ENCODE measurements around the gene PAH.

Gene PAH

GRCh38 chr12:102876883-102877282 lies 40.2 kb downstream of the PAH start:
- in situ Hi-C loops (cut with HindIII; ENCODE audit: low pct_ligation_motif_present, low sequenced_read_pairs): no loop called here

DNA sequence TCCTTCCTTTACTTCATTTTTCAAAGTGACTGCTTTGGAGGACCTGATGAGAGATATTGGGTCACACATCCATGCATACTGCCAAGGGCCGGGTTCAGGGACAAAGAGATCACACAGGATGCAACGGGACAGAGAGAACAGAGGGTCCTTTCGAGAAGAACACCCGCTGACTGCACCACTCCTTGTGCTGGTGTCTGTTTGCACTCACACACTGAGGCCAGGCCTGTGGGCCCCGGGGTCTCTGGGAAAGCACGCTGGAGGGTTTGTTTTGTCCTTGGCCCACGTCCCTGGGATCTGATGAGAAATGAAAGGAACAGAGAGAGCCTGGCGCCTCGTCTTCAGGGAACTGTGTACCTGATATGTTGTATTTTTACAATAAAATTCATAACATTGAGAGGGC lies 42.2 kb downstream of the PAH start:
- no peak for DNase-seq
- in situ Hi-C loops (cut with HindIII; ENCODE audit: low pct_ligation_motif_present, low sequenced_read_pairs): no loop called here
- TF ChIP-seq, protein P1, sequence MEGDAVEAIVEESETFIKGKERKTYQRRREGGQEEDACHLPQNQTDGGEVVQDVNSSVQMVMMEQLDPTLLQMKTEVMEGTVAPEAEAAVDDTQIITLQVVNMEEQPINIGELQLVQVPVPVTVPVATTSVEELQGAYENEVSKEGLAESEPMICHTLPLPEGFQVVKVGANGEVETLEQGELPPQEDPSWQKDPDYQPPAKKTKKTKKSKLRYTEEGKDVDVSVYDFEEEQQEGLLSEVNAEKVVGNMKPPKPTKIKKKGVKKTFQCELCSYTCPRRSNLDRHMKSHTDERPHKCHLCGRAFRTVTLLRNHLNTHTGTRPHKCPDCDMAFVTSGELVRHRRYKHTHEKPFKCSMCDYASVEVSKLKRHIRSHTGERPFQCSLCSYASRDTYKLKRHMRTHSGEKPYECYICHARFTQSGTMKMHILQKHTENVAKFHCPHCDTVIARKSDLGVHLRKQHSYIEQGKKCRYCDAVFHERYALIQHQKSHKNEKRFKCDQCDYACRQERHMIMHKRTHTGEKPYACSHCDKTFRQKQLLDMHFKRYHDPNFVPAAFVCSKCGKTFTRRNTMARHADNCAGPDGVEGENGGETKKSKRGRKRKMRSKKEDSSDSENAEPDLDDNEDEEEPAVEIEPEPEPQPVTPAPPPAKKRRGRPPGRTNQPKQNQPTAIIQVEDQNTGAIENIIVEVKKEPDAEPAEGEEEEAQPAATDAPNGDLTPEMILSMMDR (IDR thresholded peaks at IDR 0.05; ENCODE audit: low read depth, low read length, missing control alignments): no peak
- no peak overlapping the region for H3K27ac ChIP-seq
- no peaks in the 10 kb centered on the region for H3K27me3 ChIP-seq (replicated peaks)
- H3K4me3 ChIP-seq (ENCODE audit: low read depth, low read length): no peak overlapping the region
- H3K36me3 ChIP-seq (replicated peaks): no peaks in the 10 kb centered on the region

More at GRCh38 chr12:102876883-102877282, 40.2 kb downstream of the PAH start:
- H3K4me3 ChIP-seq (ENCODE audit: low read depth, low read length): no peak overlapping the region
- H3K27me3 ChIP-seq (replicated peaks): no peaks in the 10 kb centered on the region
- H3K36me3 ChIP-seq (replicated peaks): no peaks in the 10 kb centered on the region
- H3K27ac ChIP-seq: no peak overlapping the region
- TF ChIP-seq, protein P1 (IDR thresholded peaks at IDR 0.05; ENCODE audit: low read depth, low read length, missing control alignments): no peak
- no peak for DNase-seq

- Histone ChIP-seq H3K36me3 (replicated peaks) (no peaks in the 10 kb centered on the region), H3K27ac (no peak overlapping the region), H3K27me3 (replicated peaks) (no peaks in the 10 kb centered on the region), H3K4me3 (ENCODE audit: low read depth, low read length) (no peak overlapping the region)
- no peak for DNase-seq
- TF ChIP-seq, protein P1 (IDR thresholded peaks at IDR 0.05; ENCODE audit: low read depth, low read length, missing control alignments): no peak
- in situ Hi-C loops (cut with HindIII; ENCODE audit: low pct_ligation_motif_present, low sequenced_read_pairs): no loop called here
Observed at GRCh38 chr12:102873077-102873476, 44.0 kb downstream of the PAH start.

- in situ Hi-C loops (cut with HindIII; ENCODE audit: low pct_ligation_motif_present, low sequenced_read_pairs): no loop called here
- H3K36me3 ChIP-seq (replicated peaks): no peaks in the 10 kb centered on the region
- TF ChIP-seq, protein P1 (IDR thresholded peaks at IDR 0.05; ENCODE audit: low read depth, low read length, missing control alignments): no peak
- no peak overlapping the region for H3K27ac ChIP-seq
- no peak for DNase-seq
- H3K27me3 ChIP-seq (replicated peaks): no peaks in the 10 kb centered on the region
- H3K4me3 ChIP-seq (ENCODE audit: low read depth, low read length): no peak overlapping the region
Observed at GRCh38 chr12:102871014-102871413, 46.0 kb downstream of the PAH start.

DNA sequence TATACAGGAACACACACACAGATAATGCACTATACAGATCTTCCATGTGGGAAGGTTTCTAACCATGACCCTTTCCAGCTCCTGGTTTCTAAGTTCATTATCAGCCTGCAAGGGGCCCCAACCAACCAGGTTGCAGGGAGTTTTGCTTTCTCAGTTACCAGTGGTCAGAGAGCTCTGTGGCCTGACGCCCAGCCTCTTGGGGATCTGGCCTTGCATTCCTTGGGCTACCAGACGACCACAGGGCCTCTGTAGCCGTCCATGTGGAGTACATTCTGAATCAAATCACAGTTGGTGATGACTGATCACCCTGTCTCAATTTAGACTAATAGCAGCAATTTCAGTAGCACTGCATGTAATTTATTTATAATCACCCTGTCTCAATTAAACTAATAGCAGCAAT lies 47.5 kb downstream of the PAH start:
- in situ Hi-C loops (cut with HindIII; ENCODE audit: low pct_ligation_motif_present, low sequenced_read_pairs): no loop called here
- Histone ChIP-seq H3K27me3 (replicated peaks) (no peaks in the 10 kb centered on the region), H3K4me3 (ENCODE audit: low read depth, low read length) (no peak overlapping the region), H3K36me3 (replicated peaks) (no peaks in the 10 kb centered on the region), H3K27ac (no peak overlapping the region)
- TF ChIP-seq, protein P1 (IDR thresholded peaks at IDR 0.05; ENCODE audit: low read depth, low read length, missing control alignments): no peak
- no peak for DNase-seq

- no peak for DNase-seq
- in situ Hi-C loops (cut with HindIII; ENCODE audit: low pct_ligation_motif_present, low sequenced_read_pairs): no loop called here
- H3K27ac ChIP-seq: no peak overlapping the region
- no peaks in the 10 kb centered on the region for H3K27me3 ChIP-seq (replicated peaks)
- TF ChIP-seq, protein P1 (IDR thresholded peaks at IDR 0.05; ENCODE audit: low read depth, low read length, missing control alignments): no peak
- no peak overlapping the region for H3K4me3 ChIP-seq (ENCODE audit: low read depth, low read length)
- no peaks in the 10 kb centered on the region for H3K36me3 ChIP-seq (replicated peaks)
Observed at GRCh38 chr12:102865821-102866615, 51.0 kb downstream of the PAH start.

All from brain microvascular endothelial cell (primary cell).